ENCODE measurements around the gene TRIM2.

TRIM2 gene

DNA sequence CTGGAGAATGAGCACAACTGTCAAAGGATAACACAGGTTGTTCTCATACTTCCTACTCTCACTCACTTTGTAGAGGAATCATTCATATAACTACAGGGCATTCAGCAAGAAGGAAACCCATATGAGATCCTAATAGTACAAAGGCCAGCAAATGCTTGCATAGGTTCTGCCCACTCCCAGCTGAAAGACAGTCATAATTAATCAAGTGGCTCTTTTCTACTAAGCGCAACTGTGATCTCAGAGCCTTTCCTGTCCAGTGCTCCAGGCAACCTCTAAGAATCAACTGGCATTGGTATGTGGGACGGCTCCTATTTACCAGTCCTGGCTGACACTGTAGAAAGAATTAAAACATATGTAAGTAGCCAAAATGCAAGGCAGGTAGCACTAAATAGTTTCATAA is 121.3 kb downstream of the TRIM2 start:
- no peak for DNase-seq (ENCODE audit: low read depth in 1 of 2, low spot score in 1 of 2)

DNA sequence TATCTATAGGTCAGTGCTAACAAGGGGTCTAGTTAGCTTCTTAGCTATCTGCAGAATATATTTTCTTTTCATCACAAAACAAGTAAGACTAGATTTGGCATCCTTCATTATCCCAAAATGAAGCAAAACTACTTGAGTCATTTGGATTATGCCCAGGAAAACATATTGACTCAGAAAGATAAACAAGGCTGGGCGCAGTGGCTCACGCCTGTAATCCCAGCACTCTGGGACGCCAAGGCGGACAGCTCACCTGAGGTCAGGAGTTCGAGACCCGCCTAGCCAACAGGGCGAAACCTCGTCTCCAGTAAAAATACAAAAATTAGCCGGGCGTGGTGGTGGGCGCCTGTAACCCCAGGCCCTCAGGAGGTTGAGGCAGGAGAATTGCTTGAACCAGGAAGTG is 122.3 kb downstream of the TRIM2 start:
- no peak for DNase-seq (ENCODE audit: low read depth in 1 of 2, low spot score in 1 of 2)

DNA sequence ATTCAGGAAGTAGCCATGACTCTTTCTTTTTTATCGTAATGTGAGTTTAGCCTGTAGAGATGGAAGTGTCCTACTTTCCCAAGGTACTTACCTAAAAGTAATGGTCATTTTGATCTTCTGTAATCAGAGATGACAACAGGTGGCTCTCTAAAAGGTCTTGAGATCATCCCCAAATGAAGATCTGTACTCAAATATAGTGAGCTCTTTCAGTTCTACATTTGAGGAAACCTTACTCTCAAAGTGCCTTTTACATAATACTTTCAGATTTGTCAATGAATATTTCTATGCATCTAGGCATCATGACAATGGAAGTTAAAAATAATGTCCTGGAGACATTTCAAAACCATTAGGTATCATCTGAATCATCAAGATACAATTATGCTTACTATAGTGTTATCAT is 123.0 kb downstream of the TRIM2 start:
- no peak for DNase-seq (ENCODE audit: low read depth in 1 of 2, low spot score in 1 of 2)

DNA sequence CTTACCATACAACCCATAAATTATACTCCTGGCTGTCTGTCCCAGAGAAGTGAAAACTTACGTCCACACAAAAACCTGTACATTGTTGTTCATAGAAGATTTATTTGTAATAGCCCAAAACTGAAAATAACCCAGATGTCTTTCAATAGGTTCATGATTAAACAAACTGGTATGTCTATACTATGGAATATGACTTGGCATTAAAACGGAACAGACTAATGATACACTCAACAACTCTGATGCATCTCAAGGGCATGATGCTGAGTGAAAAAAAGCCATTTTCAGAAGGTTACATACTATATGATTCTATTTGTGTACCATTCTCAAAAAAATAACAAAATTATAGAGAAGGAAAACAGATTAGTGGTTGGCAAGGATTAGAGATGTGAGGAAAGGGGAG is 128.7 kb downstream of the TRIM2 start:
- DNase-seq (ENCODE audit: low read depth in 1 of 2, low spot score in 1 of 2): no peak

- no peak for DNase-seq (ENCODE audit: low read depth in 1 of 2, low spot score in 1 of 2)
These were observed 129.6 kb downstream of the TRIM2 start for GRCh38 chr4:153333874-153334273.

DNA sequence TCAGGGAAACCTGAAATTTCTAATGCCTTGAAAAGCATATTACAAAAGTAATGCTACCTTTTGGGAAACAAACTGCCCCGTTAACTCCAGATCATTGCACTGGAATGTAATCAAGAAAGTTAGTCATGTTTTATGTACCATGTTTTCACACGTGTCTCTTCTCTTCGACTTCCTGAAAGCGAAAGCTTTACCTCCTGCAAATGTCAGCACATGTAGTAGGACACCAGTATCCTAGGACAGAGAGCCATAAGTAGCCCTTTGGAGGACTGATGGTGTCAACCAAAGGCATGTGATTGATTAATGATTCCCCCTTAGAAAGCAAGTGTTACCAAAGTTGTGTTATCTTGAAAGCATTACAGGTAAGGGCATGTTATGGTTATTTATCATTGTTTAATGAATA is 131.4 kb downstream of the TRIM2 start:
- DNase-seq (ENCODE audit: low read depth in 1 of 2, low spot score in 1 of 2): no peak

DNA sequence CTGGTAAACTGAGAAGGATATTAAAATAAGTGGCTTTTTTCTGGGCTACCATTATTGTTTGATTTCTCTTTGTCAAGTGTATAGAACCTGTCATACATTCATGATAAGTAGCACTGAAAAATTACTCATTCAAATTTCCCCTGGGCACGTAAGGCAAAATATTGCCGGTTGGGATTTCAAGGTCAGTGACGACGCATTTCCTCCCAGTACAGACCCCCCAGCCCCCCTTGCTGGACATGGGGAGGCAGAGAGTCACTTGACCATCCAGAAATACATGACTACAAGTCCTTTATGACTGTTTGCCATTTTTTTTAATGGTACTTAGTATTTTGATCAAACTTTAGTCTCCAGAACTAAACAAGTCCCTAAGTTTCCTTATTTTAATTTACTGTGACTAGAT is 133.4 kb downstream of the TRIM2 start:
- no peak for DNase-seq (ENCODE audit: low read depth in 1 of 2, low spot score in 1 of 2)

DNA sequence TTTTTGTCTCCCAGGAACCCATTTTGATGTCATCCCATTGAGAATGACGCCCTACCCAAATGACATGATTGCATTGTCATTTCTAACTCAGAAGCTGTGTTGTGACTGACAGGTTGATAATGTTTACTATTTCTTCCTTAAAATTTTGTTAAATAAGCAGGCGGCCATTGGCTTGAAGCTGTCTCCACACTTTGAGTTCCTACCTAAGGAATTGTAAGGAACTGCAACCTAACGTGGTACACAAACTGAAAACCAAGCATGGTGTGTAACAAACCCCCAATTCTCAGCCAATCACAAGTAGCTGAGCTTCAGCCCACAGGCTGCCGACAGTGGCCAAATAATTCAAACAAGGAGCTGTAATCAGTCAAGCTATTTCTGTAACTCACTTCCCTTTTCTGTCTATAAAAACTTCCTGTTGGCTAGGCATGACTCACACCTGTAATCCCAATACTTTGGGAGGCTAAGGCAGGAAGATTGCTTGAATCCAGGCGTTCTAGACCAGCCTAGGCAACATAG is 137.4 kb downstream of the TRIM2 start:
- DNase-seq (ENCODE audit: low read depth in 1 of 2, low spot score in 1 of 2): no peak

GRCh38 chr4:153342751-153343552 is 138.7 kb downstream of the TRIM2 start:
- DNase-seq (ENCODE audit: low read depth in 1 of 2, low spot score in 1 of 2): no peak

GRCh38 chr4:153344131-153345011 is 140.1 kb downstream of the TRIM2 start, which contains the start of gene MND1:
TSS of gene MND1 (plus strand) at chr4:153344688. CDS start at chr4:153344738, 50 bp downstream.
- DNase-seq (ENCODE audit: low read depth in 1 of 2, low spot score in 1 of 2): peak; percentile 86 to 87

DNA sequence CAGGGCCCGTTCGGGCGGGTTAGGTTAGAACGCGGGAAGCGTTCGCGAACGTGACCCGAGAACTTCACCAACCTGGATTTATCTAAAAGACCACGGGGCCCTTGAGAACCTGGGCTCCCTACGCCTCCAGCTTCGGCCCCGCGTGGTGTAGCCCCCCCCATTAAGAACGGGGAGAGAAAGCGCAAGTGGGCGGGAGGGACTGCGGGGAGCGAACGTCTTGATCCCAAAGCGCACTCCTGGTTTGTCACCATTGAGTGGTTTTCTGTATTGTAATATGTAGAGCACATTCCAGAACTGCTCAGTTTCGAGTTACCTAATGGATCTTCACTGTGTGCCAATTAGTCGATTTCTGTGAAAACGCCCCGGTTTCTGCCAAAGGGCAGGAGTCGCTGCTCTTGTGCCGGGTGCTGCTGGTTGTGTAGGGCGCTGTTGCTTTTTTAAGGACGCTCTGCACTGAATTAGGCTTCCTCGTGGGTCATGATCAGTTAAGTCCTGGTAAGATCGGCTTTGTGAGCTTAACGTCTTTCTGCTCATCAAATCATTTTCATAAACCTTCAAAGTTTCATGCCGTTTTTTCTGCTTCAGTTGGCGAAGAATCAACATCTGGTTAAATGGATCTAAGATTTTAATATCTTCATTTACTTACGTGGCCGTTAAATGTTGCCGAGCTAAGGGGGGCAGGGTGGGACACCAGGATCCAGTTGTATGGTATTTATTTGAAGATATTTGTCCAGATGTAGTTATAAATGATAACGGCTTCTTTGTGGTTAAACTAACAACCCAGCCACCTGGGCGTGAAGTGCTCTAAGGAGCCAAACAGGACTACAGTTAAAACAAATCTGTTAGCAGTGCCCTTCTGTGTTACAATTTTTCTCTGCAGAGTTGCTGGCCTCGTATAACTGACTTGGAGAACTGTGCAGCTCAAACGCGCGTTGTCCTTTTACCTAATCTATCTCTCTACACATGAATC is 141.1 kb downstream of the TRIM2 start:
- DNase-seq (ENCODE audit: low read depth in 1 of 2, low spot score in 1 of 2): peak in 1 of 2 donors; percentile 13

DNA sequence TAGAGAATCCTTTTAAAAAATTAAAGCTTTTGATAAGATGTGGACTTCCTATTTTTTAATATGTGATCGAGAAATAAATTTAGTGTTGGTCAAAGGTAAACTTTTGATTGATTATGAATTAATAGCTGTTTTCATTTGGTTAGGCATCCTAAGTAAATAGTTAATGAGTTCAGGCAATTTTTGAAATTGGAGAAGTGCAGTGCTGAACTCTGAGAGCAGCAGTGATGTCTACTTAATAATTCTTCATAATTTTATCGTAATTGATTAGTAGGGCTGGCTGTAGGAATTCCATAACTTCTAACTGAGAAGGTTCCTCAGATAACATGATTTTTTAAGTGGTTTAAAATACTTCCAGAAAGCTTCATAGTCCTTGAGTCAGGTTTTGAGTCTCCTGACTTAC is 141.8 kb downstream of the TRIM2 start:
- no peak for DNase-seq (ENCODE audit: low read depth in 1 of 2, low spot score in 1 of 2)

- DNase-seq (ENCODE audit: low read depth in 1 of 2, low spot score in 1 of 2): no peak
These were observed 142.3 kb downstream of the TRIM2 start for GRCh38 chr4:153346563-153346962.

- DNase-seq (ENCODE audit: low read depth in 1 of 2, low spot score in 1 of 2): no peak
These were observed 142.9 kb downstream of the TRIM2 start for GRCh38 chr4:153347117-153347516.

DNA sequence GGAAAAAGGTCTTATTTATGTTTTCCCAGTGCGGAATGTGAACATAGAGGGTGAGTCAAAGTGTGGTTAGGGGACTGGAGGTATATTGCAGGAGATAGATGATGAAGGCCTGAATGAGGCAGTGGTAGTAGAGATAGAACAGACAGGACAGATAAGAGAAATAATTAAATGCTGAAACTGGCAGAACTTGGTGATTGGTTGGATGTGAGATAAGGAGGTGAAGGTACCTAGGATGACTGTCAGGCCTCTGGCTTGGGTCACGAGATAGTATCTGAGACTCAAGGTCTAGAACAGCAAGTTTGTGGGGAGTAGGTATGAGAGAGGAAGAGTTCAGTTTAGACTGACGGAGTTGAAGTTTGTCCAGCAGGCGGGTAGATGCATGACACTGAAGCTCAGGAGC is 143.8 kb downstream of the TRIM2 start:
- DNase-seq (ENCODE audit: low read depth in 1 of 2, low spot score in 1 of 2): no peak

- DNase-seq (ENCODE audit: low read depth in 1 of 2, low spot score in 1 of 2): no peak
These were observed 145.1 kb downstream of the TRIM2 start for GRCh38 chr4:153349206-153349805.

DNA sequence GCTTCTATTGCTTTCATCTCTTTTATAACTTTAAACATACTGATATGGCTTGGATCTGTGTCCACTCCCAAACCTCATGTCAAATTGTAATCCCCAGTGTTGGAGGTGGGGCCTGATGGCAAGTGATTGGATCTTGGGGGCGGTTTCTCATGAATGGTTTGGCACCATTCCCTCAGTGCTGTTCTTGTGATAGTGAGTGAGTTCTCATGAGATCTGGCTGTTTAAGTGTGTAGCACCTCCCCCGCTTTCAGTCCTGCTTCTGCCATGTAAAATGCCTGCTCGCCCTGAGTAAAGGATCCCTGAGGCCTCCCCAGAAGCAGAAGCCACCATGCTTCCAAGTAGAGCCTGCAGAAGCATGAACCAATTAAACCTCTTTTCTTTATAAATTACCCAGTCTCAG is 157.9 kb downstream of the TRIM2 start:
- DNase-seq (ENCODE audit: low read depth in 1 of 2, low spot score in 1 of 2): no peak

DNA sequence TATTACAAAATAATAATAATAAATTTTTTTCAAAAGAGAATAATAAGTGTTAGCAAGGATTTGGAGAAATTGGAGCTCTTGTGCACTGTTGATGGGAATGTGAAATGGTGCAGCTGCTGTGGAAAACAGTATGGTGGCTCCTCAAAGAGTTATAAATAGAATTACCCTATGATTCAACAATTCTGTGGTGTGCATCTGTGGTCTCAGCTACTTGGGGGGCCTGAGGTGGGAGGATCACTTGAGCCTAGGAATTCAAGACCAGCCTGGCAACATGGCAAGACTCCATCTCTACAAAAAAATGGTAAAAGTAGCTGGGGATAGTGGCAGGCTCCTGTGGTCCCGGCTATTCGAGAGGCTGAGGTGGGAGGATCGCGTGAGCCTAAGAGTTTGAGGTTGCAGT is 159.8 kb downstream of the TRIM2 start:
- DNase-seq (ENCODE audit: low read depth in 1 of 2, low spot score in 1 of 2): no peak

- DNase-seq (ENCODE audit: low read depth in 1 of 2, low spot score in 1 of 2): no peak
These were observed 160.8 kb downstream of the TRIM2 start for GRCh38 chr4:153365003-153365402.

DNA sequence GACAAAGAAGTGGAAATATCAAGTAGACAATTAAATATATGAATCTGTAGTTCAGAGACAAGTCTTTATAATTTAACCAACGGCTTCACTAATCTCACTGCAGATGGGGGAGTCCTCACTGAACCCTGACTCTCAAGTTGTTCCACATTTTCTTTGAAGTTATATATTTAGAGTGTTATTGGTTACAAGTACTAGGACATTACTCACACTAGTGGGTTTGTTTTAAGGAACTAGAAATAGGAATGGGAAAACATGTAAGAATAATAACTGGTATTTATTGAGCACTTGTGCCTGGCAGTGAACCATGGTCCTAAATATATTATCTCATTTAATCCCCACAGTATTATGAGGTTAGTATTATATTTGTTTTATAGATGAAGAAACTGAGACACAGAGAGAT is 162.2 kb downstream of the TRIM2 start:
- no peak for DNase-seq (ENCODE audit: low read depth in 1 of 2, low spot score in 1 of 2)

All from activated T-helper 1 cell treated with anti-CD3 and anti-CD28 coated beads, Interleukin-2, amount 50 U/mL, for 16 hours (primary cell).